ENCODE measurements around the gene PCDHB7. TPM values are rescaled to one million over a fixed set of nuclear protein-coding genes. Genes with fewer than 3 reads are reported as not detected.
"Not testable (repeated sequence)": the region's sequence is repeated elsewhere in the genome, so short reads cannot be mapped to it uniquely, and the experiment has no call there.

The PCDHB7 gene
- total RNA-seq, 3 donors from 2014 or later: 2.3 to 4.6 (median 3.4) TPM

- no peak for DNase-seq (ENCODE audit: low spot score in 2 of 2)
- H3K4me3 ChIP-seq: no peak within 1 kb of the TSS
- H3K36me3 ChIP-seq: no peaks in the 10 kb centered on the region
- H3K27ac ChIP-seq: no peak within 1 kb of the TSS
- no peaks in the 10 kb centered on the region for H3K4me1 ChIP-seq
- H3K9me3 ChIP-seq: peaks cover 59 to 89% of the 10 kb centered on the region in 2 donors
- no peak for TF ChIP-seq POLR2A (IDR thresholded peaks at IDR 0.05)
- TF ChIP-seq CTCF (IDR thresholded peaks at IDR 0.05): no peak
- no peak for TF ChIP-seq POLR2AphosphoS5 (IDR thresholded peaks at IDR 0.05)
- intact Hi-C loops (cut with DNase I; ENCODE audit: low total_unique reads): no loop called here
- no peaks in the 10 kb centered on the region for H3K27me3 ChIP-seq
Observed at GRCh38 chr5:141192110-141192725, 19.8 kb downstream of the PCDHB7 start, which contains the start of gene PCDHB10. Gene PCDHB10 (plus strand): TSS chr5:141192353. CDS start chr5:141192553, 200 bp downstream.

GRCh38 chr5:141194332-141194731 is 21.9 kb downstream of the PCDHB7 start:
- intact Hi-C loops (cut with DNase I; ENCODE audit: low total_unique reads); H3K36me3 ChIP-seq; H3K4me3 ChIP-seq; H3K27me3 ChIP-seq; DNase-seq (ENCODE audit: low spot score in 2 of 2); H3K27ac ChIP-seq; H3K4me1 ChIP-seq: not testable (repeated sequence)
- peaks cover 64 to 93% of the 10 kb centered on the region in 2 donors for H3K9me3 ChIP-seq

GRCh38 chr5:141196363-141196762 is 23.9 kb downstream of the PCDHB7 start:
- DNase-seq (ENCODE audit: low spot score in 2 of 2): no peak
- no peaks in the 10 kb centered on the region for H3K4me1 ChIP-seq
- peaks cover 69 to 93% of the 10 kb centered on the region in 2 donors for H3K9me3 ChIP-seq
- TF ChIP-seq POLR2AphosphoS5 (IDR thresholded peaks at IDR 0.05) (no peak), CTCF (IDR thresholded peaks at IDR 0.05) (no peak), POLR2A (IDR thresholded peaks at IDR 0.05) (no peak)
- no peaks in the 10 kb centered on the region for H3K27me3 ChIP-seq
- H3K27ac ChIP-seq: no peak overlapping the region
- intact Hi-C loops (cut with DNase I; ENCODE audit: low total_unique reads): no loop called here
- no peaks in the 10 kb centered on the region for H3K36me3 ChIP-seq
- H3K4me3 ChIP-seq: no peak overlapping the region

DNA sequence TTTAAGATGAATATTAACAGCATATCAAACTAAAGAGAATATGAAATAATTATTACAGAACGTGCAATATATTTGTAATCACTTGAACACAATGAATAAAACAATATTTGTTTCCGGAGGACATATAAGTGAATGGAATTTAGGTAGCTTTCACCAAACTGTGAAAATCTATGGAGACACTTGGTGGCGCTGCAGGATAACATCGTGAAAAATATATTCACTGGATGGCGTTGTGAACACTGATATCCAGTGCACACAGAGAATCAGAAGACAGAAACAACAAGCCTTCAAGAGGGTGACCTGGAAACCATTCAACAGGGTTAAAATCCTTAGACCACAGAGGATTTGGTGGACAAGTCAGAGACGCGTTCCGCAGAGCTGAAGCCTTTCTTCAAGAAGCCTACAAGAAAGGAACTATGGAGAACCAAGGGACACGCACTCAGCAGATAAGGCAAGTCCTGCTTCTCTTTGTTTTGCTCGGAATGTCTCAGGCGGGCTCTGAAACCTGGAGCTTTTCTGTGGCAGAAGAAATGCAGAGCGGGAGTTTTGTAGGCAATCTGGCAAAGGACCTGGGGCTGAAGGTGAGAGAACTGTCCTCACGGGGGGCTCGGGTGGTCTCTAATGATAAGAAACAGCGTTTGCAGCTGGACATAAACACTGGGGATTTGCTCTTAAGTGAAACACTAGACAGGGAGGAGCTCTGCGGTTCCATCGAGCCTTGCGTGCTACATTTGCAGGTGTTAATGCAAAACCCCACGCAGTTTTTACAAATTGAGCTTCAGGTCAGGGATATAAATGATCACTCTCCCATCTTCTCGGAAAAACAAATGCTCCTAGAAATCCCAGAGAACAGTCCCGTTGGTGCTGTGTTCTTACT is 27.2 kb downstream of the PCDHB7 start, which contains the start of gene PCDHB11:
Gene PCDHB11 (plus strand): TSS at position 269 of the 877 bp plus-strand sequence. CDS start 148 bp downstream, at position 417.
- TF ChIP-seq POLR2A (IDR thresholded peaks at IDR 0.05): no peak
- TF ChIP-seq CTCF (IDR thresholded peaks at IDR 0.05): no peak
- TF ChIP-seq POLR2AphosphoS5 (IDR thresholded peaks at IDR 0.05): no peak
- DNase-seq (ENCODE audit: low spot score in 2 of 2): no peak
- H3K4me3 ChIP-seq: peak within 1 kb of the TSS in 2 of 3 donors; percentile 12 to 29
- no peak within 1 kb of the TSS for H3K27ac ChIP-seq
- no peaks in the 10 kb centered on the region for H3K4me1 ChIP-seq
- intact Hi-C loops (cut with DNase I; ENCODE audit: low total_unique reads): no loop called here
- H3K9me3 ChIP-seq: peaks cover 75 to 96% of the 10 kb centered on the region in 2 donors
- H3K27me3 ChIP-seq: no peaks in the 10 kb centered on the region
- no peaks in the 10 kb centered on the region for H3K36me3 ChIP-seq

- H3K4me3 ChIP-seq; H3K4me1 ChIP-seq; intact Hi-C loops (cut with DNase I; ENCODE audit: low total_unique reads); H3K27me3 ChIP-seq; DNase-seq (ENCODE audit: low spot score in 2 of 2); H3K27ac ChIP-seq; H3K36me3 ChIP-seq: not testable (repeated sequence)
- peaks cover 73 to 90% of the 10 kb centered on the region in 2 donors for H3K9me3 ChIP-seq
Observed at GRCh38 chr5:141201126-141201525, 28.7 kb downstream of the PCDHB7 start.

DNA sequence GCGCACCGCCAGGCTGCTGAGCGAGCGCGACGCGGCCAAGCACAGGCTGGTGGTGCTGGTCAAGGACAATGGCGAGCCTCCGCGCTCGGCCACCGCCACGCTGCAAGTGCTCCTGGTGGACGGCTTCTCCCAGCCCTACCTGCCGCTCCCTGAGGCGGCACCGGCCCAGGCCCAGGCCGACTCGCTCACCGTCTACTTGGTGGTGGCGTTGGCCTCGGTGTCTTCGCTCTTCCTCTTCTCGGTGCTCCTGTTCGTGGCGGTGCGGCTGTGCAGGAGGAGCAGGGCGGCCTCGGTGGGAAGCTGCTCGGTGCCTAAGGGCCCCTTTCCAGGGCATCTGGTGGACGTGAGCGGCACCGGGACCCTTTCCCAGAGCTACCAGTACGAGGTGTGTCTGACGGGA is 29.2 kb downstream of the PCDHB7 start:
- H3K4me1 ChIP-seq; H3K27ac ChIP-seq; DNase-seq (ENCODE audit: low spot score in 2 of 2); H3K4me3 ChIP-seq; intact Hi-C loops (cut with DNase I; ENCODE audit: low total_unique reads); H3K27me3 ChIP-seq; H3K36me3 ChIP-seq: not testable (repeated sequence)
- peaks cover 70 to 88% of the 10 kb centered on the region in 2 donors for H3K9me3 ChIP-seq
